GM11168 (cell line): ENCODE data around the gene CCDC157.

Source experiments
- in situ Hi-C: fragments of 300-500 bp; cut with MboI; formaldehyde crosslinking; loops from one replicate; pipeline ENCODE4 v1.12.0; 2022; ENCODE audit warnings: low sequenced_read_pairs; ENCODE audit not compliant: unreplicated experiment

CCDC157 gene

DNA sequence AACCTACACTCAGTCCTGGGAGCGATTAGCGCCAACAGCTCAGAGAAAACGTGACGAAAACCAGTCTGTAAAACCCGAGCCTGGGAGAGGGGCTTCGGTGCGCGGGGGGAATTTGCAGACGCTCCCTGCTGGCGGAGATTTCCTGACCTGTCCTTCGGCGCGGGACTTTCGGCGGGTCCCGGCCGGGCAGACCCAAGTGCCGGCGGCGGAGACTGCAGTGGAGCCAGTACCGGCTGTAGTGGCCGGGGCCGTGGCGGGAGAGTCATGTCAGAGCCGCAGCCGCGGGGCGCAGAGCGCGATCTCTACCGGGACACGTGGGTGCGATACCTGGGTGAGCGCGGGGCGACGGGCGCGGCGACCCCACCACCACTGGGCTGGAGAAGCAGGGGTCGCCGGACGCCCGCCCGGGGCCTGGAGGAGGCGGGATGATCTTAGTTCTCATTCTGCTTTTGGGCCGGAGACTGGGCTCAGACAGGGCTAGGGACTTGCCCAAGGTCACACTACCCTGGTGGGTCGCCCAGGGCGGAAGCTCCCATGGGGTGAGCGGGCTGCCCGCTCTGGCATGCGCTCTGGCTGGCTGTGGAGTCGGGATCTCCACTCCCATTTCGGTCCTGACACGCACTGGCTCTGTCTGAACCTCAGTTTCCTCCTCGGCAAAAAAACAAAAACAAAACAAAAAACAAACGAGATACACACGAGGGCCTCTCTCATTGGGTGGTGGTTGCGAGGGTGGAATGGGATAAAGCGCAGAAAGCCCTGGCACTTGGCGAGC, 69.0 kb downstream of the CCDC157 start, which contains the start of gene MTFP1:
TSS of gene MTFP1 (plus strand) at position 153 of the 772 bp plus-strand sequence. CDS start at position 265, 112 bp downstream.
- in situ Hi-C loops: no loop called here
